Neural progenitor cell (in vitro differentiated cells): ENCODE data around the gene DEK. TPM values are rescaled to one million over a fixed set of nuclear protein-coding genes. Genes with fewer than 3 reads are reported as not detected.

Source experiments
- small RNA-seq: library from RNA; depleted of rRNA; stranded (forward); fragments of <200 nt; gene quantifications from one replicate; pipeline ENCODE3, GENCODE V24; 2015
- total RNA-seq: library from RNA; depleted of rRNA; stranded (reverse); fragments of >200 nt; gene quantifications from 2 replicates; pipeline ENCODE4 v1.2.3, GENCODE V29; 2015; ENCODE audit warnings: low replicate concordance

DEK gene
- total RNA-seq, 1 donor from 2014 or later: 501 TPM

Small RNA genes within 50 kb of the gene (small RNA-seq; reads per million reads assigned to genes)
- gene AL138825.1: not detected
- gene RF00019: not detected
- not detected for gene RNU6-263P

Other genes with a start within 250 kb of the DEK start
- not detected in 2 replicates for gene NHLRC1, start 141.9 kb downstream of the DEK start, total RNA-seq
- 15.0 and 22.1 TPM in 2 replicates for gene TPMT, start 109.5 kb downstream of the DEK start, total RNA-seq
- 11.6 and 16.9 TPM in 2 replicates for gene KDM1B, start 109.1 kb downstream of the DEK start, total RNA-seq
- gene RNF144B, start 122.8 kb upstream of the DEK start, total RNA-seq: 0.15 and 0.75 TPM in 2 replicates